MV-4-11 (cell line): ENCODE results near the gene CDH26.
A peak's percentile ranks its signal among the peaks of the same experiment; 100 is the strongest.
"Not testable (repeated sequence)": the region's sequence is repeated elsewhere in the genome, so short reads cannot be mapped to it uniquely, and the experiment has no call there.

Source experiments
- DNase-seq: peaks from one replicate; lab custom pipeline; 2025; lab: John Stamatoyannopoulos, UW

Gene CDH26

GRCh38 chr20:59940956-59941294 is 17.3 kb upstream of the CDH26 start:
- DNase-seq, result no peak

- no peak for DNase-seq
Measured at GRCh38 chr20:59942245-59942644, 16.0 kb upstream of the CDH26 start.

- DNase-seq, result no peak
Measured at GRCh38 chr20:59944726-59945125, 13.5 kb upstream of the CDH26 start.

- no peak for DNase-seq
Measured at GRCh38 chr20:59945175-59945574, 13.0 kb upstream of the CDH26 start.

GRCh38 chr20:59945731-59946130 is 12.5 kb upstream of the CDH26 start:
- no peak for DNase-seq

GRCh38 chr20:59947376-59947775 is 10.8 kb upstream of the CDH26 start:
- DNase-seq, result no peak

GRCh38 chr20:59948212-59948611 is 10.0 kb upstream of the CDH26 start:
- DNase-seq, result no peak

GRCh38 chr20:59948828-59949720 is 9.1 kb upstream of the CDH26 start:
- peak; percentile 52 for DNase-seq

- DNase-seq, result no peak
Measured at GRCh38 chr20:59949911-59950310, 8.3 kb upstream of the CDH26 start.

- DNase-seq, result no peak
Measured at GRCh38 chr20:59954718-59955117, 3.5 kb upstream of the CDH26 start.

GRCh38 chr20:59955131-59955796 is 3.0 kb upstream of the CDH26 start:
- DNase-seq, result peak; percentile 42

- DNase-seq, result not testable (repeated sequence)
Measured at GRCh38 chr20:59957568-59957967, 655 bp upstream of the CDH26 start.

GRCh38 chr20:59958626-59959025 is 403 bp downstream of the CDH26 start:
- no peak for DNase-seq

GRCh38 chr20:59961423-59961822 is 3.2 kb downstream of the CDH26 start:
- no peak for DNase-seq

GRCh38 chr20:59962155-59962554 is 3.9 kb downstream of the CDH26 start:
- DNase-seq, result no peak

GRCh38 chr20:59966428-59966827 is 8.2 kb downstream of the CDH26 start:
- no peak for DNase-seq

- DNase-seq, result no peak
Measured at GRCh38 chr20:59971428-59971827, 13.2 kb downstream of the CDH26 start.

GRCh38 chr20:59972037-59972801 is 14.0 kb downstream of the CDH26 start:
- DNase-seq, result no peak

- DNase-seq, result no peak
Measured at GRCh38 chr20:59976156-59976782, 18.0 kb downstream of the CDH26 start.

GRCh38 chr20:59977086-59977485 is 18.9 kb downstream of the CDH26 start:
- no peak for DNase-seq

- no peak for DNase-seq
Measured at GRCh38 chr20:59983076-59983475, 24.9 kb downstream of the CDH26 start.

- peak; percentile 82 for DNase-seq
Measured at GRCh38 chr20:59984541-59984940, 26.3 kb downstream of the CDH26 start.
